KMS-11 (cell line): ENCODE results near the gene BCO1.

Experiments used
- H2AFZ ChIP-seq: fragments of 200-600 bp; sonication (generic); 2 replicates; pipeline ENCODE4 v1.6.1; 2016; ENCODE audit warnings: antibody characterized with exemption, mixed run types, low read depth
- H3K27ac ChIP-seq: fragments of 200-600 bp; sonication (generic); 2 replicates; pipeline ENCODE4 v1.6.1; 2016; ENCODE audit warnings: mild to moderate bottlenecking, mixed run types
- H3K27me3 ChIP-seq: fragments of 200-600 bp; sonication (generic); 2 replicates; pipeline ENCODE4 v1.6.1; 2017; ENCODE audit warnings: mild to moderate bottlenecking, low read depth, mixed run types, moderate library complexity; ENCODE audit not compliant: insufficient read depth
- H3K36me3 ChIP-seq: fragments of 200-600 bp; sonication (generic); 2 replicates; pipeline ENCODE4 v1.6.1; 2017; ENCODE audit warnings: mild to moderate bottlenecking, mixed run types; ENCODE audit not compliant: insufficient read depth
- H3K4me1 ChIP-seq: fragments of 200-600 bp; sonication (generic); 2 replicates; pipeline ENCODE4 v1.6.1; 2016; ENCODE audit warnings: mild to moderate bottlenecking, low read depth, mixed run types; ENCODE audit not compliant: poor library complexity, severe bottlenecking
- H3K4me2 ChIP-seq: fragments of 200-600 bp; sonication (generic); 2 replicates; pipeline ENCODE4 v1.7.0; 2016; ENCODE audit warnings: mild to moderate bottlenecking, mixed run types
- H3K4me3 ChIP-seq: fragments of 200-600 bp; sonication (generic); IDR thresholded peaks from 2 replicates; pipeline ENCODE4 v1.6.1; 2017; ENCODE audit warnings: low read depth, low read length, mixed read lengths; ENCODE audit not compliant: insufficient read depth
- H3K79me2 ChIP-seq: fragments of 200-600 bp; sonication (generic); 2 replicates; pipeline ENCODE4 v1.6.1; 2016; ENCODE audit warnings: low read depth, mixed run types; ENCODE audit not compliant: insufficient read depth
- H3K9ac ChIP-seq: fragments of 200-600 bp; sonication (generic); 2 replicates; pipeline ENCODE4 v1.6.1; 2016; ENCODE audit warnings: mild to moderate bottlenecking, mixed run types
- H4K20me1 ChIP-seq: fragments of 200-600 bp; sonication (generic); 2 replicates; pipeline ENCODE4 v1.6.1; 2016; ENCODE audit warnings: mild to moderate bottlenecking, mixed run types; ENCODE audit not compliant: insufficient read depth
- TF ChIP-seq, protein P1 (sequence below): fragments of 200-600 bp; sonication (generic); conservative IDR thresholded peaks from 2 replicates; pipeline ENCODE4 v1.6.1; 2017; ENCODE audit warnings: low read depth, mild to moderate bottlenecking, antibody characterized with exemption, low read length, moderate library complexity, mixed read lengths

Gene BCO1

GRCh38 chr16:81227785-81228184, 10.7 kb upstream of the BCO1 start:
- H3K4me2 ChIP-seq = no peak overlapping the region

GRCh38 chr16:81229811-81230210, 8.7 kb upstream of the BCO1 start:
- Histone ChIP-seq H3K27me3 (no peaks in the 10 kb centered on the region), H3K27ac (no peak overlapping the region), H3K9ac (no peak overlapping the region), H3K36me3 (no peaks in the 10 kb centered on the region), H3K4me2 (no peak overlapping the region), H3K79me2 (no peaks in the 10 kb centered on the region), H3K4me3 (no peak overlapping the region), H4K20me1 (no peaks in the 10 kb centered on the region), H2AFZ (no peak overlapping the region), H3K4me1 (no peaks in the 10 kb centered on the region)
- TF ChIP-seq, protein P1, sequence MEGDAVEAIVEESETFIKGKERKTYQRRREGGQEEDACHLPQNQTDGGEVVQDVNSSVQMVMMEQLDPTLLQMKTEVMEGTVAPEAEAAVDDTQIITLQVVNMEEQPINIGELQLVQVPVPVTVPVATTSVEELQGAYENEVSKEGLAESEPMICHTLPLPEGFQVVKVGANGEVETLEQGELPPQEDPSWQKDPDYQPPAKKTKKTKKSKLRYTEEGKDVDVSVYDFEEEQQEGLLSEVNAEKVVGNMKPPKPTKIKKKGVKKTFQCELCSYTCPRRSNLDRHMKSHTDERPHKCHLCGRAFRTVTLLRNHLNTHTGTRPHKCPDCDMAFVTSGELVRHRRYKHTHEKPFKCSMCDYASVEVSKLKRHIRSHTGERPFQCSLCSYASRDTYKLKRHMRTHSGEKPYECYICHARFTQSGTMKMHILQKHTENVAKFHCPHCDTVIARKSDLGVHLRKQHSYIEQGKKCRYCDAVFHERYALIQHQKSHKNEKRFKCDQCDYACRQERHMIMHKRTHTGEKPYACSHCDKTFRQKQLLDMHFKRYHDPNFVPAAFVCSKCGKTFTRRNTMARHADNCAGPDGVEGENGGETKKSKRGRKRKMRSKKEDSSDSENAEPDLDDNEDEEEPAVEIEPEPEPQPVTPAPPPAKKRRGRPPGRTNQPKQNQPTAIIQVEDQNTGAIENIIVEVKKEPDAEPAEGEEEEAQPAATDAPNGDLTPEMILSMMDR = no peak

More at GRCh38 chr16:81227785-81228184, 10.7 kb upstream of the BCO1 start:
- Histone ChIP-seq H4K20me1 (no peaks in the 10 kb centered on the region), H3K4me1 (no peaks in the 10 kb centered on the region), H3K79me2 (no peaks in the 10 kb centered on the region), H3K4me3 (no peak overlapping the region), H3K36me3 (no peaks in the 10 kb centered on the region), H3K27ac (no peak overlapping the region), H2AFZ (no peak overlapping the region), H3K27me3 (no peaks in the 10 kb centered on the region), H3K9ac (no peak overlapping the region)
- TF ChIP-seq, protein P1 = no peak

GRCh38 chr16:81231014-81231413, 7.5 kb upstream of the BCO1 start:
- no peaks in the 10 kb centered on the region for H3K4me1 ChIP-seq
- TF ChIP-seq, protein P1 = no peak
- H3K36me3 ChIP-seq = no peaks in the 10 kb centered on the region
- H3K27ac ChIP-seq = no peak overlapping the region
- no peaks in the 10 kb centered on the region for H4K20me1 ChIP-seq
- H3K9ac ChIP-seq = no peak overlapping the region
- no peak overlapping the region for H3K4me2 ChIP-seq
- no peak overlapping the region for H3K4me3 ChIP-seq
- H2AFZ ChIP-seq = no peak overlapping the region
- no peaks in the 10 kb centered on the region for H3K27me3 ChIP-seq
- no peaks in the 10 kb centered on the region for H3K79me2 ChIP-seq

- Histone ChIP-seq H3K27me3 (no peaks in the 10 kb centered on the region), H3K4me2 (no peak overlapping the region), H3K27ac (no peak overlapping the region), H2AFZ (no peak overlapping the region), H3K79me2 (no peaks in the 10 kb centered on the region), H4K20me1 (no peaks in the 10 kb centered on the region), H3K4me1 (no peaks in the 10 kb centered on the region), H3K4me3 (no peak overlapping the region), H3K9ac (no peak overlapping the region), H3K36me3 (no peaks in the 10 kb centered on the region)
- TF ChIP-seq, protein P1 = no peak
Observed at GRCh38 chr16:81232740-81233367, 5.6 kb upstream of the BCO1 start.
